NCI-H2196 treated with DMSO at 0.1 percent for 48 hours (cell line): ENCODE data around the gene ANKRD12.

Experiments used
- DNase-seq: peaks from one replicate; lab custom pipeline; 2025; ENCODE audit not compliant: unreplicated experiment; lab: John Stamatoyannopoulos, UW

ANKRD12 gene

GRCh38 chr18:9181275-9181674 lies 44.7 kb downstream of the ANKRD12 start:
- DNase-seq: no peak

DNA sequence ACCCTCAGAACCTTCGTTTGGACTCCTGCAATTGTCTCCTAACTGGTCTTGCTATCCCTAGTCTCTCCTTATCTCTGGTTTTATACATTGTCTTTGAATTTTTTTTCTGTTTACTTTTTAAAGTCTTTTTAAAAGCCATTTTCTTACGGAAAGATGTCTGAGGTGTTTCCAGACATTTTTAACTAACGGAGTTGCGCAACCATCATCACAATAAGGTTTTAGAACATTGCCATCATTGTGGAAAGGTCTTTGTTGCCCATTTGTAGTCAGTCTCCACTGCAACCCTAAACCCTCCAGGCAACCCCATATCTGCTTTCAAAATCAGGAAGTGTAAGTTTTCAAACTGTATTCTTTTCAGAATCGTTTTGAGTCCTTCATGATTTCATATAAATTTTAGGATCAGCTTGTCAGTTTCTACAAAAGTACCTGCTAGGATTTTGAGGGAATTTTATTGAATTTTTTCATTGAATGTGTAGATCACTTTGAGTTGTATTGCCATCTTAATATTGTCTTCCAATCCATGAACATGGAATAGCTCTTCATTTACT lies 46.3 kb downstream of the ANKRD12 start:
- no peak for DNase-seq

DNA sequence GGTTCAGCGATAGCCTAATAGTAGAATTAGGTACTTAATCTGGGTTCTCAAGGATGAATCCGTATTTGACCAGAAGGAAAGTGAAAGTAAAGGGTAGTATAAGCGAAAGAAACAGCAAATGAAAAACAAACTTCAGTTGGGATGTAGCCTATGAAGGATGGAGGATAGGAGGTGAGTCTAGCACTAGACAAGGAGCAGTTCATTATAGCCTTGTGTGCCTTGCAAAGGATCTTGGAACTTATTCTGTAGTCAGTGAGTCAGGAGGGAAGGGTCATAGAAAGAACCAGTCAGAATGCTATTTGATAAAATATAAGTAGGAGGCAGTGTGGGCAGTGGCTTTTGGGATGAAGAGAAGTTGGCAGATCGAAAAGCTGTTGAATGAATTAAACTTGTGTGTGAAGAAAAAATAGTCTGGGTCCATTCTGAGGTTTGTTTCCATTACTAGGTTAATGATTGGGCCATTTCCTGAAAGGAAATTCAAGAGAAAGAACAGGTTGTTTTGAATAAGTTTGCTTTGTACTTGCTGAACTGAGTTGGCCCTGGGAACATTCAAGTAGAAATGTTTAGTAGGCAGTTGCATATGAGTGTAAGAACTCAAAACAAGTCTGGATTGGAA lies 48.5 kb downstream of the ANKRD12 start:
- DNase-seq: no peak

DNA sequence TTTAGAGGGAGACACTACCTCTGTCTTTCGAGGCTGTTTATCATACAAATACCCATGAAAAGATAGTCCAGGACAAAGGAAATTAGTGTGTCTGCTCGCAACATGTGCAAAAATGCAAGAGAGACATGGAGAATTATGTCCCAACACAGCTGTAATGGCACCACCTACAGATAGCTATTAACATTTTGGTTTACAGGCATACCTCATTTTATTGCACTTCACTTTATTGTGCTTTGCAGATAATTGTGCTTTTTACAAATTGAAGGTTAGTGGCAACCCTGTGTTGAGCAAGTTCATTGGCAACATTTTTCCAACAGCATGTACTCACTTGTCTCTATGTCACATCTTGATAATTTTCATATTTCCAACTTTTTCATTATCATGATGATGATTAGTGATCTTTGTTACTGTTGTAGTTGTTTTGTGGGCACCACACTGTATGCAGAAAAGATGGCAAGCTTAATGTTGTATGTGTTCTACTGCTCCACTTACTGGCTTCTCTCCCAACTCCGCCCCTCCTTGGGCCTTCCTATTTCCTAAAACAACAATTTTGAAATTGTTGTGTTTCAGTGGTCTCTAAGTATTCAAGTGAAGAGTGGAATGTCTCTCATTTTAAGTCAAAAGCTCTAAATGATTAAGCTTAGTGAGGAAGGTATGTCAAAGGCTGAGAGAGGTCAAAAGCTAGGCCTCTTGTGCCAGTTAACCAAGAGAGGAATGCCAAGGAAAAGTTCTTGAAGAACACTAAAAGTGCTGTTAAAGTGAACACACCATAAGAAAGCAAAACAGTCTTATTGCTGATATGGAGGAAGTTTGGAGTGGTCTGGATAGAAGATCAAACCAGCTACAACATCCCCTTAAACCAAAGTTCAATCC lies 52.0 kb downstream of the ANKRD12 start:
- DNase-seq: no peak

- no peak for DNase-seq
Observed at GRCh38 chr18:9189491-9189890, 52.9 kb downstream of the ANKRD12 start.

DNA sequence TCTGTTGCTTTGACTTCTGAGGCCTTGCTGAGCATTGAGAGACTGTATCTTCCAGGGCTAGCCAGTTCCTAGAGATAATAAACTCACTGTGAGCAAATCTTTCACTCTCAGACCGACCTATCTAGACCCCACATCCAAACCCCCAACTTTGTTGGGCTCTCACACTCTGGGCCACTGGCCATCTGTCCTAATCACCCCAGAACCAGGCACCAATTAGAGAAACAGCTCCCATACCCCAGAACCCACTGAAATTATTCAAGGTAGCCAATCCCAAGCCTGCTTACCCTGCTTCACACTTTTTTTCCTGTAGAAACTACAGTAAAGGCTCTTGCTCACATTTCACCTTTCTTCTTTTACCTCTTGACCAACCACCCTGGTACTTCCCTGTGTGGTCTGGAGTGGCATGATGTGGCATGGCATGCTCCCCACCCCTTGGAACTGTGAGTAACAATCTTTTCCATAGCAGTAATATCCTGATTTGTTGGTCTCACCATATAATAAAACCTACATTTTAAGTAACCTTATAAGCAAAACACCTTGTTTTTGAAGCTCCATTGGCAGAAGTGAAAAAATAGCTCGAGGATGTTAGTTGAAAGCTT lies 55.2 kb downstream of the ANKRD12 start:
- no peak for DNase-seq

DNA sequence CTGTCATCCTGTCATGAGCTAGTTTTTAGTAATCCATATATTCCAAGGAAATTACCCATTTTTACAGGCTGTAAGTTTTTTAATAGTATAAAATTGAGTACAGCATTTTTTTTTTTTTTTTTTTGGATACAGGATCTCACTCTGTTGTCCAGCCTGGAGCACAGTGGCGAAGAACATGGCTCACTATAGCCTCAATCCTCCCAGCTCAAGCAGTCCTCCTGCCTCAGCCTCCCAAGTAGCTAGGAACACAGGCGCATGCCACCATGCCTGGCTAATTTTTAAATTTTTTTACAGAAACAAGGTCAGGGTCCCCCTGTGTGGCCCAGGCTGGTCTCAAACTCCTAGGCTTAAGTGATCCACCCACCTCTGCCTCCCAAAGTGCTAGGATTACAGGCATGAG lies 56.5 kb downstream of the ANKRD12 start:
- no peak for DNase-seq

- DNase-seq: no peak
Observed at GRCh38 chr18:9196568-9196967, 60.0 kb downstream of the ANKRD12 start.

DNA sequence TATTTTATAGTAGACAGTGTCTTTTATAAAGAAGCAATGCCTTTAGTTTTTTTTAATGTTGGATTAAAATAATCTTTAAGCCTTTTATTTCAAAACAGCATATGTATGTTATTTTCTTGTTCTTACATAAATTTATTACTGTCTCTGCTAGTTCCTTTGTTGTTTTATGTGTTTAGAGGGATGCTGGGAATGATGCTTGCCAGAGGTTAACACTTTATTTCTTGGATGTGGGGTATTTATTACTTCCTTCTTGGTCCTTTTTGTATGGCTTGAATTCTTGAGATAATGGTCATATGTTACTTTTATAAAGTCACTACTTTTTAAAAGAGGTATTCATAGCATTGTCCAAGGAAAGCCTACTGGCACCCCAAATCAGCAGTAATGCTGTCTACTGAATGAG lies 63.1 kb downstream of the ANKRD12 start:
- no peak for DNase-seq

- no peak for DNase-seq
Observed at GRCh38 chr18:9201224-9201623, 64.6 kb downstream of the ANKRD12 start.

DNA sequence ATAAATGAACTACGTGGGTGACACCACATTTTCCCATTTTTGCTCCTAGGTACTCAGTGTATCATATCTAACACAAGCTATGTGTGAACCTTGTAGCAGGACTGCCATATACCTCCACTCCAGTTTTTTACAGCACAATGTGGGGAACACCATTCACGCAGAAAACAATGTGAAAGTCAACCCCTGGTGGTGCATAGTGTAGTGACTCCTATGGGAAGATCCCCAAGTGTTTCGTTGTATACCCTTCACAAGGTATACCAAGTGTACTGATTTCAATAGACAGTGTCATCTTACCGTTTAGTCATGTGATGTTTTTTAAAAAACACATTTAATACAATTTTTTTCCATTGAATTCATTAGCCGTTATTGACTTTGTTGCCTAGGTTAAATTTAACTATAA lies 68.1 kb downstream of the ANKRD12 start:
- DNase-seq: no peak

GRCh38 chr18:9206421-9206820 lies 69.8 kb downstream of the ANKRD12 start:
- no peak for DNase-seq

GRCh38 chr18:9209279-9209678 lies 72.7 kb downstream of the ANKRD12 start:
- DNase-seq: no peak

GRCh38 chr18:9210966-9211365 lies 74.4 kb downstream of the ANKRD12 start:
- DNase-seq: no peak

DNA sequence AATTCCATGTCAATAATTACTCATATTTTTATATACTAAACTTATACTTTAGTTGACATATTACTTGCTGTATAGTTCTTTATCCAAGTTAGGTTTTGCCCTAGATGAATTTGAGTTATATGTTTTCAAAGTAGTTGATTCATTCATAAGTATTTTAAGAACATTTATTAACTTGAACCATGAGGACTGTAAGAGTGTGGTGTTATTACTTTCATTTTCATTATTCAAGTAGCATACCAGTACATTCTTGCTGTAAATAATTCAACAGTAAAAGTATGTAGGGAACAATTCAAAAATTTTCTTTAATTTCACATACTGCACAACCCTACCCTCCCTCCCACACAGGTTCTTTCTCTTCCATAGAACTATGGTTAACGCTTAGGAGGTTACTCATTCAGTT lies 75.4 kb downstream of the ANKRD12 start:
- no peak for DNase-seq

DNA sequence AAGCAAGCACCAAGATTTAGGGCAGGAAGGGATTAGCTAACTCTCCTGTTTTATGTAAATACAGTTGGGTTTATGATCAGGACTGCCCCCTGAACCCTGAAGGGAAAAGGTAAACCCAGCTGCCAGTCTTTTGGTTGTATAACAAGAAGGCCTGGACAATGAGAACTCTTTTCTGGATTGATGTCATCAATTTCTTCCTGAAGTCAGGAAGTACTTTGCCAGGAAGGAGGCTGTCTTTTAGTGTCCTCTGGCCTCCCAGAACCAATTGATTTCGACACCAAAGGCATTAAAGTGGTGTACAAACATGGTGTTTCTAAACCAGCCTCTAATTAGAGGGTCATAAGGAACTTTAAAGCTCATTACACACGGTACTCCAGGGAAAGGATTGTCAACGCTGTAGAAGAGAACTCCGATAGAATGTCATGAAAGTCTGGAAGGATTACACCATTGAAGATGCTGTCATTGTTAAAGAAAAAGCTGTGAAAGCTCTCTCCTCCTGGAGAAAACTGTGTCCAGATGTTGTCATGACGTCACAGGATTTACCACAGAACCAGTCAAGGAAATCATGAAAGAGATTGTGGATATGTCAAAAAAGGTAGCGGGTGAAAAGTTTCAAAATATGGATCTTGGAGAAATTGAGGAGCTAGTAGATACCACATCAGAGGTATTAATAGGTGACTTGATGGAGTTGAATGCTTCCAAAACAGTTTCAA lies 78.8 kb downstream of the ANKRD12 start:
- DNase-seq: no peak

DNA sequence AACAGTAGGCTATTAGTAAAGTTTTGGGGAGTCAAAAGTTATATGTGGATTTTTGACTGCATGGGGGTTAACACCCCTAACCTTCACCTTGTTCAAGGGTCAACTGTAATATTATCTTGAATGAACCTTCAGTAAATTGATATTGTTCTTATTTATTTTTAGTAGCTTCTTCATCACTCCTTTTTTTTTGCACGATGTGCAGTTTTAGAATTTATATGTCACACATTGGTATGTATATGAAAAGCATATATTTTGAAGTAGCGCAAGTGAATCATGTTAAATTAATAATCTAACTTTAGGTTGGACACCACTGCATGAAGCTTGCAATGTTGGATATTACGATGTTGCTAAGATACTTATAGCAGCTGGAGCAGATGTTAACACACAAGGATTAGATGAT lies 79.9 kb downstream of the ANKRD12 start:
- DNase-seq: no peak

DNA sequence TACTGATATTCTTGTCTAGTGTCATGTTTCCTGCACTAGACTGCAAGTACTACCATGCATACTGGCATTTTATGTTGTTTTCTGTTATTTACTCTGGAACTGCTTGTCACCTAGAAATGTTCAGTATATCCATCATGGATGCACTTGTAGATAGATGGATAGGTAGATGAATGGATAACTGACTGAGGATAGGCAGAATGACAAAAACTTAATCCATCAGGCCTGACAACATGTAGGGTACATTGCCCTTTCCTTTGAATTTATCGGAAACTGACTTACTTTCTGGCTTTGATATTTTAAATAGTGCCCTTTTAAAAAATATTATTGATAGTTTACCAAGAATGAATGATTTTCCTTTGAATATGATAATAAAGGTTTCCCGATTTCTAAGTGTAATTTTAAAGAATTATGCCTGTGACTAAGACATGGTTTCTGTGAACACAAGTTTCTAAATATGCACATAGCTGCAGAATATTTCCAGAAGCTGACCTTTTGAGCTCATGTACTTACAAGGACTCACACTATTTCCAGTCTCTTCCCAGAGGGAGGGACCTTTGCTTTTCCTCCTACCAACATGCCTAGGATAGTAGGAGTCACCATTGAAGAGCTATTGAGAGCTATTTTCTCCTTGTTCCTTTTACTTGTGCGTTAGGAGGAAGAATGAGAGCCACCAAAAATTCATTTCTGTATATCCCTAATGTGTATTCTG lies 81.3 kb downstream of the ANKRD12 start:
- DNase-seq: no peak

- no peak for DNase-seq
Observed at GRCh38 chr18:9221040-9221439, 84.5 kb downstream of the ANKRD12 start.

- no peak for DNase-seq
Observed at GRCh38 chr18:9221661-9222060, 85.1 kb downstream of the ANKRD12 start.

DNA sequence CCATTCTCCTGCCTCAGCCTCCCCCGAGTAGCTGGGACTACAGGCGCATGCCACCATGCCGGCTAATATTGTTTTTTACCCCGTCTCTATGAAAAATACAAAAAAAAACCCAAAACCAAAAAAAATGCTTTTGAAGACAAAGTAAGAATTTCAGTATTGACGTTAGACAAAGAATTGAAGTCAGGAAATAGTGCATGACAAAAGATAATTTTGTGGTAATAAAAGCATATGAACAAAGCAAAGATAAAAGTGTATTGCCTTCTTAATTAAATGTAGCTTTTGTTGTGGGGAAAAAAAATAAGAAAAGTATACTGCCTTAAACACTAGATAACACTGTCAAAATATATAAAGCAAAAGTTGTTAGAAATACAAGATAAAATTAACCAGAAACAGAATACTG lies 86.8 kb downstream of the ANKRD12 start:
- no peak for DNase-seq
